ENCODE measurements around the gene ACSL1.

ACSL1 gene

GRCh38 chr4:184713887-184714286 is 111.9 kb downstream of the ACSL1 start:
- no peak for DNase-seq (ENCODE audit: low spot score)

GRCh38 chr4:184712322-184712721 is 113.4 kb downstream of the ACSL1 start:
- DNase-seq (ENCODE audit: low spot score): no peak

- no peak for DNase-seq (ENCODE audit: low spot score)
Measured at GRCh38 chr4:184706453-184706852, 119.3 kb downstream of the ACSL1 start.

- no peak for DNase-seq (ENCODE audit: low spot score)
Measured at GRCh38 chr4:184705692-184706091, 120.1 kb downstream of the ACSL1 start.
